Ectodermal cell (in vitro differentiated cells): ENCODE measurements around the gene NEK8.
"Not testable (repeated sequence)": the region's sequence is repeated elsewhere in the genome, so short reads cannot be mapped to it uniquely, and the experiment has no call there.

Experiments
- H3K27ac ChIP-seq: 2 replicates; pipeline ENCODE4 v1.7.0; 2013; ENCODE audit warnings: mild to moderate bottlenecking, low read depth, low read length; ENCODE audit not compliant: insufficient read depth, poor library complexity, severe bottlenecking
- H3K27me3 ChIP-seq: 2 replicates; pipeline ENCODE4 v1.7.0; 2013; ENCODE audit warnings: mild to moderate bottlenecking, low read length; ENCODE audit not compliant: insufficient read depth, control insufficient read depth, poor library complexity, severe bottlenecking
- H3K36me3 ChIP-seq: one replicate; pipeline ENCODE4 v1.7.0; 2013; ENCODE audit warnings: low read length; ENCODE audit not compliant: control insufficient read depth, insufficient read depth
- H3K4me1 ChIP-seq: one replicate; pipeline ENCODE4 v1.7.0; 2013; ENCODE audit warnings: low read length; ENCODE audit not compliant: control insufficient read depth, insufficient read depth
- H3K4me3 ChIP-seq: 2 replicates; pipeline ENCODE4 v1.7.0; 2013; ENCODE audit warnings: low read depth, low read length, control low read depth; ENCODE audit not compliant: insufficient read depth
- H3K9me3 ChIP-seq: 2 replicates; pipeline ENCODE4 v1.7.0; 2013; ENCODE audit warnings: mild to moderate bottlenecking, low read length, moderate library complexity; ENCODE audit not compliant: control insufficient read depth
- WGBS, 2 experiments: methylation state at CpG; one replicate each; pipeline ENCODE4 v1.1.7; 2013; ENCODE audit warnings: missing lambda C conversion rate in 2 of 2; 5-methylcytosine and 5-hydroxymethylcytosine counted together

Gene NEK8

DNA sequence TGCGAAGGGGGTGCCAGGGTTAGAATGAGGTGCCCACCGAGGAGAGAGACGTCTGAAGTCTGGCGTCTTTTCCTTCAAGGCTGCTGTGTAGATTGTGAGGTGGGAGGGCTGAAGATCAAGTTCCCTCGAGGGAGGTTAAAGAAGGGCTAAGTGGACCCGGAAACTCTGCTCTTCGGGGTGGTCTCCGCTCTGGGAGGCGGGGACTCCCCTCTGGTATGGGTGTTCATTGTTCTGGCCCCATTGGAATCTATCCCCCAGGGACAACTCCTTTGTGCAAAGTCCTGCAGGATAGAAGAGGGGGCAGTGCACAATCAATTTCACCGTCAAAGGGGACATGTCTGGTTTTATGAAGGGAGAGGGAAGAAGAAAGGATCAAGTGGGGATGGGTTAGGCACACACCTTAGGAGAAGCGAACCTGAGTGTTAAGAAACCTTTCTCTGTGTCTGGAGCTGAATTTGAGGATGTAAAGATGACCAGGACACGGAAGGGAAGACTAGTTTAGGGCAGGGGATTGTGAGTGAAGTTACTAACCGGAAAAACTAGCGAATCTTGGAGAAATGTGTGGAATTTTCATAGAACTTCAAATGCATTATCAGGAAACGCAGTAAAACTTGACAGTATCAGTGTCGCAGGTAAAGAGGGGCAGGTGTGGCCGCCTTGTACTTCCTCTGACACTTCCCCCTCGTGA, 10.1 kb upstream of the NEK8 start:
- Histone ChIP-seq H3K36me3 (peaks cover 37% of the 10 kb centered on the region), H3K27ac (peak overlapping the region; percentile 87), H3K27me3 (no peaks in the 10 kb centered on the region), H3K4me3 (peak overlapping the region; percentile 93), H3K9me3 (no peaks in the 10 kb centered on the region), H3K4me1 (peaks cover 36% of the 10 kb centered on the region)
- WGBS, 2 experiments, result 7 to 11% methylated on average over 16 to 17 of the region's 18 CpGs

- H3K9me3 ChIP-seq, result no peaks in the 10 kb centered on the region
- H3K4me3 ChIP-seq, result peak overlapping the region; percentile 99
- peaks cover 36% of the 10 kb centered on the region for H3K4me1 ChIP-seq
- peaks cover 40% of the 10 kb centered on the region for H3K36me3 ChIP-seq
- H3K27me3 ChIP-seq, result no peaks in the 10 kb centered on the region
- H3K27ac ChIP-seq, result peak overlapping the region; percentile 84
- 32% methylated on average over 17 of the region's 18 CpGs for WGBS, 2 experiments
Observed at GRCh38 chr17:28719021-28719433, 9.6 kb upstream of the NEK8 start.

GRCh38 chr17:28720247-28720996, 8.2 kb upstream of the NEK8 start:
- Histone ChIP-seq H3K36me3 (peaks cover 28% of the 10 kb centered on the region), H3K4me1 (peaks cover 46% of the 10 kb centered on the region)
- WGBS, 2 experiments, result 1 to 2% methylated on average over 27 to 28 of the region's 30 CpGs

GRCh38 chr17:28720997-28721329, 7.6 kb upstream of the NEK8 start:
- H3K9me3 ChIP-seq, H3K27ac ChIP-seq, H3K27me3 ChIP-seq: not testable (repeated sequence)
- peak overlapping the region; percentile 99 for H3K4me3 ChIP-seq
- H3K4me1 ChIP-seq, result peaks cover 47% of the 10 kb centered on the region
- H3K36me3 ChIP-seq, result peaks cover 26% of the 10 kb centered on the region
- WGBS, 2 experiments, result 24 to 30% methylated on average over 19 of the region's 19 CpGs

More at GRCh38 chr17:28720247-28720996, 8.2 kb upstream of the NEK8 start:
- Histone ChIP-seq H3K27me3 (no peaks in the 10 kb centered on the region), H3K4me3 (peak overlapping the region; percentile 99), H3K27ac (peak overlapping the region; percentile 76), H3K9me3 (no peaks in the 10 kb centered on the region)

- no peaks in the 10 kb centered on the region for H3K9me3 ChIP-seq
- H3K4me3 ChIP-seq, result no peak overlapping the region
- H3K27me3 ChIP-seq, result no peaks in the 10 kb centered on the region
- H3K36me3 ChIP-seq, result peaks cover 26% of the 10 kb centered on the region
- 92 to 95% methylated on average over 6 to 7 of the region's 7 CpGs for WGBS, 2 experiments
- H3K27ac ChIP-seq, result no peak overlapping the region
- peaks cover 47% of the 10 kb centered on the region for H3K4me1 ChIP-seq
Observed at GRCh38 chr17:28722417-28723158, 6.0 kb upstream of the NEK8 start.

DNA sequence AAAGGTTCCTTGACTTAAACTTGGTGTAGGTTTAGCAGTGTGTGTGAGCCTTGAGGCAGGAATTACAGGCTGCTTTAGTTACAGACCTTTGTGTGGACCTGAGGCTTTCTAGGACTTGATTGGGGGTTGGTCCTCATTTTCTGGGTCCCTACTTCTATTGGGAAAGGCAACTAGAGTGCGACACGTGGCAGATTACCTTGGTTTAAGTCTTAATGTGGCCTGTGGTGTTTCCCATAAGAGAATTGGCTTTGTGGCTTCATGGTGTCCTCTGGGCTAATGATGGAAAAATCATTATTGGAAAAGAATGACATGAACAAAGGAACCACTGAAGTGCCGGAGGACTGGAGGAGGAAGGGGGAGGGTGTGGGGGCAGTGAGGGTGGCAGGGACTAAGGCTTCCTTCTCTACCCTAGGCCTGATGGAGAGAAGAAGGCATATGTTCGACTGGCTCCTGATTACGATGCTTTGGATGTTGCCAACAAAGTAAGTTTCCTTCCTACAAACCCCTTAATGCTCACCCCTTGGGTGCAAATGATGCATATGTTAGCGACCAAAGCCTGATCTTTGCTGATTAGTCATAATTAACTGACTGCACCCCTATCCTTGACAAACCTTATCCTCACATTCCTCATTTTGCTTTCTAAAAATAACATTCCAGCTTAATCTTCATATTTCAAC, 5.3 kb upstream of the NEK8 start:
- WGBS, 2 experiments, result 92 to 93% methylated on average over 6 of the region's 6 CpGs
- Histone ChIP-seq H3K27ac (no peak overlapping the region), H3K4me3 (no peak overlapping the region)

DNA sequence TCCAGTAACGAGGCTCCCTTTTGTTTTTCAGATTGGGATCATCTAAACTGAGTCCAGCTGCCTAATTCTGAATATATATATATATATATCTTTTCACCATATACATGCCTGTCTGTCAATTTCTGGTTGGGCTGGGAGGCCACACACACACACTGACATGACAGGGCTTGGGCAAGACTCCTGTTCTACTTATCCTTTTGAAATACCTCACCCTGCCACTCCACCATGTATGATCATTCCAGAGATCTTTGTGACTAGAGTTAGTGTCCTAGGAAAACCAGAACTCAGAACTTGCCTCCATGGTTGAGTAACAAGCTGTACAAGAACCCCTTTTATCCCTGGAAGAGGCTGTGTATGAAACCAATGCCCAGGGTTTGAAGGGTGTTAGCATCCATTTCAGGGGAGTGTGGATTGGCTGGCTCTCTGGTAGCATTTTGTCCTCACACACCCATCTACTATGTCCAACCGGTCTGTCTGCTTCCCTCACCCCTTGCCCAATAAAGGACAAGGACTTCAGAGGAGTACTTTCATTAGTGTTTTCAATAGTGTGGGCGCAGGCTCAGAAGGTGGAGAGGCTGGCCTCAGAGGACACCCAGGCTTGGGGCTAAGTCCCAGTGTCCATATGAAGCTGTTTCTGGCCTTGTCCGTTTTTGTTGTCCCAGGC, 4.6 kb upstream of the NEK8 start:
- Histone ChIP-seq H3K36me3 (peaks cover 26% of the 10 kb centered on the region), H3K4me1 (peaks cover 38% of the 10 kb centered on the region)
- not testable (repeated sequence) for H3K4me3 ChIP-seq, H3K27me3 ChIP-seq, H3K9me3 ChIP-seq, H3K27ac ChIP-seq
- WGBS, 2 experiments, result 88 to 92% methylated on average over 4 of the region's 4 CpGs

More for the DNA sequence above, 5.3 kb upstream of the NEK8 start:
- no peaks in the 10 kb centered on the region for H3K27me3 ChIP-seq
- no peaks in the 10 kb centered on the region for H3K9me3 ChIP-seq
- H3K4me1 ChIP-seq, result peaks cover 45% of the 10 kb centered on the region
- peaks cover 26% of the 10 kb centered on the region for H3K36me3 ChIP-seq

DNA sequence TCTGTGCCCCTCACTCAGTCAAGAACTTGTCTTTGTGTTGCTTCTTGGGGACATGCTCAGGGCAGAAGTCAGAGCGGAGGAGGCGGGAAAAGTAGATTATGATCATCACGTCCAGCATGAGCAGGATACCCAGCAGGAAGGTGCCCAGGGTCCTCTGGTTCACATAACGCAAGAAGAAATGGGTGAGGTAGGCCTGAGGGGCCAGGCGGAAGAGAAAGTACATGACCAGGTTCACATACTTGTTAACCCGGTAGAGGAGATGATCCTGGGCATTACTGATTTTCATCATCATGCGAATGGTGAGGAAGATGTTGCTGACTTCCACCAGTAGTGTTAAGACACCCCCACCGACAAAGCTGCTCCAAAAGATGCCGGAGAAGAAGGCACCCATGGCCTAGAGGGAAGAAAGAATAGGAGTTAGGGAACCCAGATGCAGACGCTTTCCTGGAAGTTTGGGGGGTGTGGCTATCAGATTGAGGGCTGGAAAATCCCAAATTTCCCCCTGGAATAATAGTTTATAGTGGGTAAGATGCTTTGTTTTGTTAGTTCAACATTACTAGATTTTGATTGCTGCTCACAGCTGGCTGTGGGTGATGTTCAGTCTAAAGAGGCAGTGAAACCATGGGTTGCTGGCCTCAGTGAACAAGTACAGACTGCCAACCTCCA, 4.0 kb upstream of the NEK8 start:
- WGBS, 2 experiments, result 85 to 88% methylated on average over 10 of the region's 10 CpGs
- Histone ChIP-seq H3K27me3 (no peaks in the 10 kb centered on the region), H3K36me3 (peaks cover 26% of the 10 kb centered on the region), H3K4me3 (peak overlapping the region; percentile 83), H3K27ac (no peak overlapping the region), H3K9me3 (no peaks in the 10 kb centered on the region), H3K4me1 (peaks cover 35% of the 10 kb centered on the region)

DNA sequence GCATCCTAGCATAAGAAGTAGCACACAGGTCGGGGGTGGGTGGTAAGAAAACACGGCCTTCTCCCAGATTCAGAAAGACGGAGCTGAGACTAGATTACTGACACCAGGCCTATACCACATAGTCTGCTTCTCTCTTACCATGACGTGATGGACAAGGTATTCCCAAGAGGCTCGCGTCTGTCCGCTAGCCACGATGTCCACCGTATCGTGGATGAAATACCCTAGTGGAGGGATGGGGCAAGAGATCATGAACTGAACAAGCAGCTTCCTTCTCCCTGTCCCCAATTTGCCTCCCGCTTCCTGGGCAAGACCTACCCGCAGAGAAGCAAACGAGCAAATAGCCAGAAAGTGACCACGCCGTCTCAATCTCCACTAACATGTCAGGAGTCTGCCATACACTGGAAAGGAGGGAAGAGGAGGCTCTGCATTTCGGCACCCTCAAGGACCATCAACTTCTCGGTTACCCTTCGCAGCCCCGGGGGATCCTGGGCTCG, 3.4 kb upstream of the NEK8 start:
- Histone ChIP-seq H3K27ac (peak overlapping the region; percentile 79), H3K4me3 (peak overlapping the region; percentile 83), H3K9me3 (no peaks in the 10 kb centered on the region), H3K27me3 (no peaks in the 10 kb centered on the region), H3K4me1 (peaks cover 35% of the 10 kb centered on the region), H3K36me3 (peaks cover 26% of the 10 kb centered on the region)
- 11 to 12% methylated on average over 20 of the region's 20 CpGs for WGBS, 2 experiments
